ENCODE results near the gene PNPLA6.

The PNPLA6 gene

DNA sequence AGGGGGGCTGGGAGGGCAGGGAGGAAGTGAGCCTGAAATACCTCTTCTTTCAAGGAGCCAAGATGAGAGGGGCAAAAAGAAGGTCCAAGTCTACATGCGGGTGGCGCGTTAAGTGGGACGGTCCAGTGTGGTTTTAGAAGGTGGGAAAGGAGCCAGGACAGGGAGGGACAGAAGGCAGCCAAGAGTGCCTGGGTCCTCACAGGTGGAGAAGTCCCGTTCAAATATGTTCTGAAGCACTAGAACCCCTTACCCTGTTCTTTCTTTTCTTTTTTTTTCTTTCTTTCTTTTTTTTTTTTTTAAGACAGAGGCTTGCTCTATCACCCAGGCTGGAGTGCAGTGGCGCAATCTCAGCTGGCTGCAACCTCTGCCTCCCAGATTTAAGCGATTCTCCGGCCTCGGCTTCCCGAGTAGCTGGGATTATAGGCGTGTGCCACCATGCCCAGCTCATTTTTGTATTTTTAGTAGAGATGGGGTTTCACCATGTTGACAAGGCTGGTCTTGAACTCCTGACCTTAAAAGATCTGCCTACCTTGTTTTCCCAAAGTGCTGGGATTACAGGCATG lies 67.5 kb downstream of the PNPLA6 start:
- DNase-seq, result no peak

DNA sequence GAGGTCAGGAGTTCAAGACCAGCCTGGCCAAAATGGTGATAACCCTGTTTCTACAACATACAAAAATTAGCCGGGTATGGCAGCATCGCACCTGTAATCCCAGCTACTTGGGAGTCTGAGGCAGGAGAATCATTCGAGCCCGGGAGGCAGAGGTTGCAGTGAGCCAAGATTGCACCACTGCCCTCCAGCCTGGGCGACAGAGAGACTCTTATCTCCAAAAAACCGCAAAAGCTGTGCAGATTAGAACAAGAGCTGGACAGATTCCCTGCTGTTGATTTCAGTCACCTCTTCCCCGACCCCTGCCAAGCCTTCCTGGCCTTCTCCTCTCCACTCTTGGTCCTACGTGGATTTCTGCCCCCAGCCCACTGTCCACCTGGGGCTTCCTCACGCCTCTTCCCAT lies 68.4 kb downstream of the PNPLA6 start:
- DNase-seq, result no peak

DNA sequence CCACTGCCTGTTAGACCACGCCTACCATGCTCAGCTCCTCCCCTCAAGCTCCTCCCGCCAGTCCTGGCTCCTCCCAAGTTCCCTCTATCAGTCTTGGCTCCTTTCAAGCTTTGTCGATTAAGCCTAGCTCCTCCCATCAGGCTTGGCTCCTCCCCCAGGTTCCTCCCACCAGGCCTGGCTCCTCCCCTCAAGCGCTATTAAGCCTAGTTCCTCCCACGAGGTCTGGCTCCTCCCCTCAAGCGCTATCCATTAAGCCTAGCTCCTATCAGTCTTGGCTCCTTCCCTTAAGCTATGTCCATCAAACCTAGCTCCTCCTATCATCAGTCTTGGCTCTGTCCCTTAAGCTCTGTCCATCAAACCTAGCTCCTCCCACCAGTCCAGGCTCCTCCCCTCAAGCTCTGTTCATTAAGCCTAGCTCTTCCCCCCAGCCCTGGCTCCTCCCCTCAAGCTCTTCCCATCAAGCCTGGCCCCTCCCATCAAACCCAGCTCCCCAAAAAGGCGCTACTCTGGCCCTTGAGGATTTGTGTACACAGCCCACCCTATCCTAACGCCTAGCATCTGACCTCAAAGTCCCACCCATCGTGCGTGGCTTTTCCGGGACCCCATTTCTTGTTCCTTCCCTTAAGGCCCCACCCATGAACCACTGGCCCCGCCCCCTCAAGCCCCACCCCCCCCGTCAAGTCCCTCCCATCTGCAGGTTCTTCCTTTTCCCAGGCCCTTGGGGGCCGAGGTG lies 70.1 kb downstream of the PNPLA6 start:
- DNase-seq, result no peak

DNA sequence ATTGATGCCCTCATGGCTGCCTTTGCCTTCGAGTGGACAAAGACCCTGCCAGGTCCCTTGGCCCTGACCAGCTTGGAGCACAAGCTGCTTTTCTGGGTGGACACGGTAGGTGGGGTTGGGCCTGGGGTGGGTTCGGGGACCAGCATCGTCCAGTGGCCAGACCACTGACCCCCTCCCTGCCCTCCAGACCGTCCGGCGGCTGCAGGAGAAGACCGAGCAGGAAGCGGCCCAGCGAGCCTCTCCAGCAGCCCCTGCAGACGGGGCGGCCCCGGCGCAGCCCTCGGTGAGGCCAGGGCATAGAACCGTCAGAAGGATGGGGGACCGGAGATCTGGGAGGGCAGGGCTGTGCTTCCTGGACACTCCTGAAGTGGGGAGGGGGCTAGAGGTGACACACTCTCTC lies 70.8 kb downstream of the PNPLA6 start:
- no peak for DNase-seq

DNA sequence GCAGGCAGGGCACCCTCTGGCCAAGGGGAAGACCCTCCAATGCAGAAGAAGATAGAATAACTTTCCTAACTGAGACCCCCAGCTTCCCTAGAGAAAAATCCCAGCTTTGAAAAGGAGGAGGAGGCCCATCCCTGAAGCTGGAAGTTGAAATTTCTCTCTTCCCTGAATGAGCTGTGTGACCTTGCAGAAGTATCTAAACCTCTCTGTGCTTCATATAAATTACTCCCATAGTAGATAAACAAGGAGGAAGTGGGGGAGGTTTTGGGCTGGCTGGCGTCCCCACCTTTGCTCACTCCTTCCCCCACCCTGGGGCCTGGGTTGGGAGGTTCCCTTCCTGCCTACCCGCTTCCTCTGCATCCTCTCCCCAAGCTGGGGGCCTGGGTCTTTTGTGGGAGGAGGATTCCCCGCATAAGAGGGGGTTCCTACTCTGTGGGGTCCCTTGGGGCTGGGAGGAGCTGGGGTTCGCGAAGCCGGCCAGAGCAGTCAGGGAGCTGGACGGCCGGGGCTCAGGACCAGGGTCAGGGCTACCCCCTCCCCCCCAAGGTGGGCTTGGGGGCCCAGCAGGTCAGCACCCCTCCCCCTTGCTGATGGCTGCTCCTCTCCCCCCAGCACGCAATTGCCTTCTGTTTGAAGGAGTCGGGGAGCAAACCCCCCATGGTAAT lies 71.8 kb downstream of the PNPLA6 start:
- no peak for DNase-seq

DNA sequence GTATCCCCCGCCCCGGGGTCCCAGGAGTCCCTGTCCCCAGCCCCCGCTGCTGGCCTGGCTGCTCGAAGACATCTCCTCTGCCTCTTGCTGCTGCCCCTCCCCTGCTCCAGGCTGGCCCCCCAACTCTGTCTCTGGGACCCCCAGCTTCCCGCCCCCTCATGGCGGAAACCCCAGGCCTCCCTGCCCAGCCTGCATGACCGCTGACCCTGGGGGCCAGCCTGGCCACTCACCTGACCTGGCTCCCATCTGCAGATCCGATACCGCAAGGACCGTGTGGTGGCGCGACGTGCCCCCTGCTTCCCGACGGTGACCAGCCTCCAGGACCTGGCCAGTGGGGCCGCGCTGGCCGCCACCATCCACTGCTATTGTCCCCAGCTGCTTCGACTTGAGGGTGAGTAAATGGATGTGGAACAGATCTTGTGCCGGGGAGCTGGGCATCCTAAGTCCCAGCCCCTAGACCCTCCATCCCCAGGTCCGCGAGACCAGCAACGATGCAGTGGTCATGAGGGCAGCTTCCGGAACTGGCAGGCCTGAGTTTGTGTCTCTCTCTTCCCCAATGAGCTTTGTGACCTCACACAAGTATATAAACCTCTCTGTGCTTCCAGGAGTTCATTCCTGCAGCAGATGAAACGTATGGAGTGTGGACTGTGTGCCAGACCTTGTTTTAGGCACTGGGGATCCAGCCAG lies 72.5 kb downstream of the PNPLA6 start:
- no peak for DNase-seq

DNA sequence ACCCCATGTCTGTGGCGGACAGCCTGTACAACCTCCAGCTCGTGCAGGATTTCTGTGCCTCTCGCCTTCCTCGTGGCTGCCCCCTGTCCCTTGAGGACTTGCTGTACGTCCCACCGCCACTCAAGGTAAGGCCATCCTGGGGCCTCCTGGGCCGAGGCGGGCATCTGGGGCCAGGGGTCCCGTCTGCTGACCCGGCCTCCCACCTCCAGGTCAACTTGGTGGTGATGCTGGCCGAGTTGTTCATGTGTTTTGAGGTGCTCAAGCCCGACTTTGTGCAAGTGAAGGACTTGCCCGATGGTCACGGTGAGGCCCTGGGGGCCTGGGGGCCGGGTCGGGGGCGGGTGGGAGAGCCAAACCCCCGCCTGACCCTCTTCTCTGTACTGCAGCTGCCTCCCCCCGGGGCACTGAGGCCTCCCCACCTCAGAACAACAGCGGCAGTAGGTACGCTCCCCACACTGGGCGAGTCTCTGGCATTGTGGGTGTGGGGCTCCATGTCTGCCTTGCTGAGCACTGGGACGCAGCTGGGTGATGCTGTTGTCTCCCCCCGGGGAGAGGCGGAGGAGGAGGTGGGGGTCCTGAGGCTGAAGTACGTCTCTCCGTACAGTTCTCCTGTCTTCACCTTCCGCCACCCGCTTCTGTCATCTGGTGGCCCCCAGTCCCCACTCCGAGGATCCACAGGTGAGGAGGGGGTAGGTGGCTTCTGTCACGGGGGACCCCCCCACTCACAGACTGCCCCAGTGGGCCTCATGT lies 75.1 kb downstream of the PNPLA6 start:
- DNase-seq, result no peak
